Fibroblast of the aortic adventitia (primary cell): ENCODE measurements around the gene RASSF4. TPM values are rescaled to one million over a fixed set of nuclear protein-coding genes. Genes with fewer than 3 reads are reported as not detected.
"Not testable (repeated sequence)": the region's sequence is repeated elsewhere in the genome, so short reads cannot be mapped to it uniquely, and the experiment has no call there.

Experiments used
- DNase-seq: peaks from one replicate; pipeline ENCODE4 v3.0.0-alpha.2; 2010; ENCODE audit warnings: low read depth
- H3K4me3 ChIP-seq: 2 replicates; pipeline ENCODE4 v1.5.1; 2011; ENCODE audit warnings: low read depth, mild to moderate bottlenecking, control low read depth, low read length, moderate library complexity
- CTCF ChIP-seq: IDR thresholded peaks from 2 replicates; pipeline ENCODE4 v1.5.1; 2011; ENCODE audit warnings: mild to moderate bottlenecking, low read length, control low read depth, inconsistent platforms; ENCODE audit not compliant: insufficient read depth
- total RNA-seq: library from RNA; depleted of rRNA; stranded (reverse); fragments of >200 nt; gene quantifications from 2 replicates; pipeline ENCODE4 v1.2.3, GENCODE V29; 2012; ENCODE audit warnings: low replicate concordance

RASSF4 gene
- total RNA-seq, 1 donor = 3.8 TPM

- TF ChIP-seq CTCF = peak; percentile 69
- peak; percentile 94 for DNase-seq
- H3K4me3 ChIP-seq = no peak overlapping the region
Observed at GRCh38 chr10:45008524-45009161, 49.0 kb downstream of the RASSF4 start.

- DNase-seq, H3K4me3 ChIP-seq: not testable (repeated sequence)
Observed at GRCh38 chr10:45014557-45014956, 55.0 kb downstream of the RASSF4 start.

- no peak for TF ChIP-seq CTCF
- H3K4me3 ChIP-seq = no peak overlapping the region
- no peak for DNase-seq
Observed at GRCh38 chr10:45015590-45015989, 56.0 kb downstream of the RASSF4 start.

GRCh38 chr10:45023426-45023825 is 63.8 kb downstream of the RASSF4 start:
- no peak for TF ChIP-seq CTCF
- H3K4me3 ChIP-seq = no peak overlapping the region
- DNase-seq = no peak

GRCh38 chr10:45034301-45034700 is 74.7 kb downstream of the RASSF4 start:
- TF ChIP-seq CTCF = no peak
- no peak overlapping the region for H3K4me3 ChIP-seq
- DNase-seq = no peak

GRCh38 chr10:45035673-45036072 is 76.1 kb downstream of the RASSF4 start:
- TF ChIP-seq CTCF = no peak
- DNase-seq = no peak
- no peak overlapping the region for H3K4me3 ChIP-seq

- no peak for TF ChIP-seq CTCF
- peak; percentile 27 for DNase-seq
- H3K4me3 ChIP-seq = no peak overlapping the region
Observed at GRCh38 chr10:45040921-45041542, 81.4 kb downstream of the RASSF4 start.
